Esophagus squamous epithelium (tissue), 4 donors: ENCODE results near the gene BDKRB1.
A peak's percentile ranks its signal among the peaks of the same experiment; 100 is the strongest.

Experiments
- CTCF ChIP-seq, 6 experiments: fragments of 450-650 bp in 4 of 6; fragments of 200-600 bp in 2 of 6; sonication (generic) in 2 of 6; IDR thresholded peaks; one replicate each; pipeline ENCODE4 v1.5.1; 2016 to 2019; ENCODE audit warnings: antibody characterized with exemption in 6 of 6, mild to moderate bottlenecking in 4 of 6, moderate library complexity in 4 of 6
- POLR2A ChIP-seq, 4 donors: fragments of 450-650 bp; IDR thresholded peaks; one replicate each; pipeline ENCODE4 v1.6.1; 2017; ENCODE audit warnings: antibody characterized with exemption in 4 of 4, mild to moderate bottlenecking in 4 of 4, moderate library complexity in 3 of 4

GRCh38 chr14:96264853-96265252, 8.8 kb downstream of the BDKRB1 start:
- TF ChIP-seq CTCF (IDR thresholded peaks at IDR 0.05), result peak in 2 of 6 experiments; percentile 14 to 42
- no peak for TF ChIP-seq POLR2A (IDR thresholded peaks at IDR 0.05)
